DOHH2 (cell line): ENCODE measurements around the gene RUNX1.

Source experiments
- H3F3A ChIP-seq: fragments of 200-600 bp; sonication (generic), shearing (Covaris generic); 2 replicates; pipeline ENCODE4 v1.6.0; 2016; ENCODE audit warnings: antibody characterized with exemption, mild to moderate bottlenecking; ENCODE audit not compliant: control insufficient read depth, insufficient read depth
- H3K27ac ChIP-seq: fragments of 200-600 bp; sonication (generic); 2 replicates; pipeline ENCODE4 v1.5.1; 2014; ENCODE audit warnings: low read depth, mild to moderate bottlenecking, low read length, moderate library complexity
- H3K27me3 ChIP-seq: fragments of 200-600 bp; sonication (generic); 2 replicates; pipeline ENCODE4 v1.6.1; 2014; ENCODE audit warnings: mild to moderate bottlenecking, low read length, mixed read lengths; ENCODE audit not compliant: control insufficient read depth
- H3K36me3 ChIP-seq: fragments of 200-600 bp; sonication (generic); 2 replicates; pipeline ENCODE4 v1.6.1; 2014; ENCODE audit warnings: mild to moderate bottlenecking, low read length, moderate library complexity, mixed read lengths; ENCODE audit not compliant: control insufficient read depth
- H3K4me1 ChIP-seq: fragments of 200-600 bp; sonication (generic); 2 replicates; pipeline ENCODE4 v1.6.1; 2014; ENCODE audit warnings: mild to moderate bottlenecking, low read length, mixed read lengths; ENCODE audit not compliant: control insufficient read depth
- H3K4me2 ChIP-seq: fragments of 200-600 bp; sonication (generic); 2 replicates; pipeline ENCODE4 v1.6.0; 2014; ENCODE audit warnings: mild to moderate bottlenecking, low read length, moderate library complexity
- H3K4me3 ChIP-seq: fragments of 200-600 bp; sonication (generic); 2 replicates; pipeline ENCODE4 v1.5.1; 2014; ENCODE audit warnings: mild to moderate bottlenecking, low read length, mixed read lengths
- H3K79me2 ChIP-seq: fragments of 200-600 bp; sonication (generic); 2 replicates; pipeline ENCODE4 v1.6.1; 2014; ENCODE audit warnings: mild to moderate bottlenecking, low read length, mixed read lengths; ENCODE audit not compliant: control insufficient read depth
- H3K9me2 ChIP-seq: fragments of 200-600 bp; sonication (generic); replicated peaks from 2 replicates; pipeline ENCODE4 v1.6.1; 2014; ENCODE audit warnings: mild to moderate bottlenecking, low read length, mixed read lengths; ENCODE audit not compliant: control insufficient read depth
- H3K9me3 ChIP-seq: fragments of 200-600 bp; sonication (generic); 2 replicates; pipeline ENCODE4 v1.6.1; 2014; ENCODE audit warnings: antibody characterized with exemption, low read length, mixed read lengths; ENCODE audit not compliant: control insufficient read depth, insufficient read depth
- H4K20me1 ChIP-seq: fragments of 200-600 bp; sonication (generic); 2 replicates; pipeline ENCODE4 v1.6.0; 2014; ENCODE audit warnings: low read depth, mild to moderate bottlenecking, antibody characterized with exemption, low read length, moderate library complexity; ENCODE audit not compliant: control insufficient read depth, insufficient read depth
- CTCF ChIP-seq: fragments of 200-600 bp; sonication (generic); IDR thresholded peaks from one replicate; pipeline ENCODE4 v1.5.1; 2014; ENCODE audit warnings: antibody characterized with exemption, mild to moderate bottlenecking, low read depth, low read length; ENCODE audit not compliant: poor library complexity, severe bottlenecking
- EZH2phosphoT487 ChIP-seq: fragments of 200-600 bp; sonication (generic); IDR thresholded peaks from 2 replicates; pipeline ENCODE4 v1.6.1; 2017; ENCODE audit warnings: borderline replicate concordance, mild to moderate bottlenecking, antibody characterized with exemption, low read length, moderate library complexity, mixed read lengths

Gene RUNX1

GRCh38 chr21:34775793-34776192 is 273.3 kb downstream of the RUNX1 start:
- Histone ChIP-seq H3K4me3 (no peak overlapping the region), H4K20me1 (no peaks in the 10 kb centered on the region), H3K4me1 (no peaks in the 10 kb centered on the region), H3K4me2 (no peak overlapping the region), H3K36me3 (no peaks in the 10 kb centered on the region), H3F3A (no peaks in the 10 kb centered on the region), H3K27ac (no peak overlapping the region), H3K27me3 (peaks cover 9% of the 10 kb centered on the region), H3K9me3 (no peaks in the 10 kb centered on the region; the same call in 1 of the 2 replicates), H3K79me2 (no peaks in the 10 kb centered on the region), H3K9me2 (no peaks in the 10 kb centered on the region)
- no peak for TF ChIP-seq CTCF
- no peak for TF ChIP-seq EZH2phosphoT487

GRCh38 chr21:34774750-34775149 is 274.4 kb downstream of the RUNX1 start:
- Histone ChIP-seq H3K4me3 (no peak overlapping the region), H3F3A (no peaks in the 10 kb centered on the region)
- TF ChIP-seq CTCF (no peak), EZH2phosphoT487 (no peak)

GRCh38 chr21:34771512-34772028 is 277.5 kb downstream of the RUNX1 start:
- peaks cover 17% of the 10 kb centered on the region for H3K27me3 ChIP-seq
- no peaks in the 10 kb centered on the region for H3K9me2 ChIP-seq
- H3K27ac ChIP-seq, result no peak overlapping the region
- no peak for TF ChIP-seq EZH2phosphoT487
- TF ChIP-seq CTCF, result no peak
- H3F3A ChIP-seq, result no peaks in the 10 kb centered on the region
- no peaks in the 10 kb centered on the region for H3K4me1 ChIP-seq
- H3K79me2 ChIP-seq, result no peaks in the 10 kb centered on the region
- H3K4me2 ChIP-seq, result no peak overlapping the region
- no peaks in the 10 kb centered on the region for H4K20me1 ChIP-seq
- H3K9me3 ChIP-seq, result no peaks in the 10 kb centered on the region
- H3K36me3 ChIP-seq, result no peaks in the 10 kb centered on the region
- no peak overlapping the region for H3K4me3 ChIP-seq

More at GRCh38 chr21:34774750-34775149, 274.4 kb downstream of the RUNX1 start:
- H3K4me2 ChIP-seq, result no peak overlapping the region
- no peaks in the 10 kb centered on the region for H3K36me3 ChIP-seq
- H3K27me3 ChIP-seq, result peaks cover 9% of the 10 kb centered on the region
- H3K27ac ChIP-seq, result no peak overlapping the region
- H3K9me3 ChIP-seq, result no peaks in the 10 kb centered on the region
- H3K4me1 ChIP-seq, result no peaks in the 10 kb centered on the region
- H3K9me2 ChIP-seq, result no peaks in the 10 kb centered on the region
- no peaks in the 10 kb centered on the region for H4K20me1 ChIP-seq
- no peaks in the 10 kb centered on the region for H3K79me2 ChIP-seq

- TF ChIP-seq CTCF, result no peak
- no peak for TF ChIP-seq EZH2phosphoT487
- Histone ChIP-seq H3K4me2 (no peak overlapping the region), H3K4me1 (no peaks in the 10 kb centered on the region), H4K20me1 (no peaks in the 10 kb centered on the region), H3K27ac (no peak overlapping the region), H3K4me3 (no peak overlapping the region), H3K79me2 (no peaks in the 10 kb centered on the region), H3K36me3 (no peaks in the 10 kb centered on the region), H3K27me3 (peaks cover 13% of the 10 kb centered on the region), H3K9me3 (no peaks in the 10 kb centered on the region), H3K9me2 (no peaks in the 10 kb centered on the region), H3F3A (no peaks in the 10 kb centered on the region)
Measured at GRCh38 chr21:34770576-34770975, 278.5 kb downstream of the RUNX1 start.
